Lung (tissue), 12 donors: ENCODE data around the gene HOMEZ. TPM values are rescaled to one million over a fixed set of nuclear protein-coding genes. Genes with fewer than 3 reads are reported as not detected.
"Not testable (repeated sequence)": the region's sequence is repeated elsewhere in the genome, so short reads cannot be mapped to it uniquely, and the experiment has no call there.

Experiments used
- ATAC-seq: fragments of 200-7000 bp; cut with Tn5 transposase; one replicate; pipeline ENCODE4 v1.9.1; 2020; ENCODE audit warnings: moderate number of reproducible peaks; ENCODE audit not compliant: insufficient read depth, low FRiP score
- DNase-seq, 3 donors: peaks; one replicate each; pipeline ENCODE4 v3.0.0-alpha.2; 2013 to 2017
- H3K27ac ChIP-seq, 2 donors: one replicate each; pipeline ENCODE4 v1.5.1; 2013; ENCODE audit warnings: mild to moderate bottlenecking in 2 of 2, moderate library complexity in 2 of 2, control low read depth in 1 of 2, inconsistent platforms in 1 of 2, low read depth in 1 of 2, low read length in 1 of 2
- H3K27me3 ChIP-seq, 3 donors: one replicate each; pipeline ENCODE4 v1.5.1; 2013; ENCODE audit warnings: low read length in 2 of 3; ENCODE audit not compliant: control insufficient read depth in 3 of 3, insufficient read depth in 3 of 3
- H3K36me3 ChIP-seq, 4 donors: one replicate each; pipeline ENCODE4 v1.5.1; 2013; ENCODE audit warnings: low read length in 4 of 4, mild to moderate bottlenecking in 1 of 4, moderate library complexity in 1 of 4; ENCODE audit not compliant: control insufficient read depth in 4 of 4, insufficient read depth in 4 of 4
- H3K4me1 ChIP-seq, 5 donors: one replicate each; pipeline ENCODE4 v1.5.1; 2013; ENCODE audit warnings: low read length in 5 of 5, mild to moderate bottlenecking in 2 of 5, moderate library complexity in 1 of 5; ENCODE audit not compliant: control insufficient read depth in 5 of 5, insufficient read depth in 5 of 5
- H3K4me3 ChIP-seq: one replicate; pipeline ENCODE4 v1.5.1; 2013; ENCODE audit warnings: mild to moderate bottlenecking, control low read depth, moderate library complexity
- H3K9ac ChIP-seq, 2 donors: one replicate each; pipeline ENCODE4 v1.5.1; 2013; ENCODE audit warnings: low read length in 2 of 2, control low read depth in 1 of 2; ENCODE audit not compliant: insufficient read depth in 1 of 2
- H3K9me3 ChIP-seq, 4 donors: one replicate each; pipeline ENCODE4 v1.5.1; 2013; ENCODE audit warnings: low read length in 3 of 4, mild to moderate bottlenecking in 1 of 4, moderate library complexity in 1 of 4; ENCODE audit not compliant: control insufficient read depth in 4 of 4, insufficient read depth in 3 of 4
- CTCF ChIP-seq: IDR thresholded peaks from 2 replicates; pipeline ENCODE4 v1.5.1; 2012; ENCODE audit warnings: mild to moderate bottlenecking; ENCODE audit errors: control extremely low read depth, extremely low read depth
- WGBS, 2 donors: extraction: QIAGEN DNeasy Blood & Tissue Kit; methylation state at CpG; one replicate each; pipeline ENCODE4 v1.1.7; 2013; 5-methylcytosine and 5-hydroxymethylcytosine counted together
- polyA plus RNA-seq, 2 donors: library from polyadenylated mRNA; stranded (reverse); fragments of 200-250 nt; gene quantifications; one replicate each; pipeline ENCODE4 v1.2.1, GENCODE V29; 2013
- total RNA-seq, 2 donors: library from RNA; depleted of rRNA in 1 of 2; stranded (reverse); fragments of >200 nt in 1 of 2; gene quantifications; one replicate each; pipeline ENCODE4 v1.2.1, GENCODE V29; 2014 to 2021
- donor health status: control.
- donor health status: control.
- donor health status: Bipolar disorder and iron deficiency.
- donor health status: healthy.
- donor health status: DM: yes; HTN: yes; CAD: no.

The HOMEZ gene
- total and polyA plus RNA-seq, 4 donors: 6.1 to 13.4 (median 8.4) TPM

- Histone ChIP-seq H3K4me1 (peaks cover 0 to 9% (median 5%) of the 10 kb centered on the region in 5 donors), H3K27ac (no peak overlapping the region), H3K9me3 (no peaks in the 10 kb centered on the region), H3K27me3 (no peaks in the 10 kb centered on the region), H3K36me3 (peaks cover 14 to 25% (median 21%) of the 10 kb centered on the region in 4 donors), H3K9ac (no peak overlapping the region), H3K4me3 (no peak overlapping the region)
- ATAC-seq: no peak
- no peak for TF ChIP-seq CTCF
- WGBS, 2 donors: 83 to 86% methylated on average over 13 of the region's 13 CpGs
- no peak for DNase-seq
These were observed 40.8 kb upstream of the HOMEZ start for GRCh38 chr14:23326491-23327332.

GRCh38 chr14:23325746-23326145 is 39.8 kb upstream of the HOMEZ start:
- H3K9me3 ChIP-seq, DNase-seq, H3K27me3 ChIP-seq, H3K4me1 ChIP-seq, H3K9ac ChIP-seq, ATAC-seq, H3K27ac ChIP-seq, H3K4me3 ChIP-seq: not testable (repeated sequence)
- peaks cover 14 to 25% (median 21%) of the 10 kb centered on the region in 4 donors for H3K36me3 ChIP-seq
- WGBS, 2 donors: 92 to 94% methylated on average over 5 of the region's 5 CpGs

GRCh38 chr14:23324993-23325392 is 39.1 kb upstream of the HOMEZ start:
- H3K4me3 ChIP-seq: no peak overlapping the region
- H3K4me1 ChIP-seq: peaks cover 0 to 15% (median 5%) of the 10 kb centered on the region in 5 donors
- DNase-seq (no peak), ATAC-seq (no peak)
- H3K9ac ChIP-seq: no peak overlapping the region
- H3K36me3 ChIP-seq: peaks cover 14 to 25% (median 21%) of the 10 kb centered on the region in 4 donors
- no peaks in the 10 kb centered on the region for H3K27me3 ChIP-seq
- no peak overlapping the region for H3K27ac ChIP-seq
- H3K9me3 ChIP-seq: no peaks in the 10 kb centered on the region
- 87 to 93% methylated on average over 7 of the region's 7 CpGs for WGBS, 2 donors
- TF ChIP-seq CTCF: no peak

- Histone ChIP-seq H3K9me3 (no peaks in the 10 kb centered on the region), H3K27ac (no peak overlapping the region), H3K36me3 (peaks cover 14 to 29% (median 21%) of the 10 kb centered on the region in 4 donors), H3K4me3 (no peak overlapping the region), H3K4me1 (peaks cover 0 to 15% (median 5%) of the 10 kb centered on the region in 5 donors), H3K27me3 (no peaks in the 10 kb centered on the region), H3K9ac (no peak overlapping the region)
- 93 to 98% methylated on average over 2 of the region's 2 CpGs for WGBS, 2 donors
- no peak for DNase-seq
- no peak for ATAC-seq
- no peak for TF ChIP-seq CTCF
These were observed 38.5 kb upstream of the HOMEZ start for GRCh38 chr14:23324455-23324846.
